NCI-H82 treated with DMSO at 0.1 percent for 48 hours (cell line): Measurements from ENCODE around the gene TMEM178B.

Experiments used
- DNase-seq: peaks from one replicate; lab custom pipeline; 2025; ENCODE audit not compliant: unreplicated experiment; lab: John Stamatoyannopoulos, UW

TMEM178B gene

DNA sequence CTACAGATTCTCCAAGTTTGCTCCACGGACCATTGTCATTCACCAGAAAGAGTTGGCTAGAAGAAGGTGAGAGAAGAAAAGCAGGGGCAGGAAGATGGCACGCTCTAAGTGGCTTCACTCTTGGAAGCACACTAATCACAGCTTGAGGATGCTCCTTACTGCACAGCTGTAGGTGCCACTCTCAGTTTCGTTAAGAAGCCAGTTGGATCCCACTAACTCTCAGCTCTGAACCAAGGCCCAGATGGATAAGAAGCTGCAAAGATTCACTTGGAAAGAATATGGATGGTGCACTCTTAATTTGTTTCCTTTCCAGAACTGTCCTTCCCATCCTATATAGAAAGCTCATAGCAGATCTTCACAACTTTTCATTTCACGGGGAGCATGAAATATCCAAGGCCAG, 382.8 kb downstream of the TMEM178B start:
- no peak for DNase-seq

GRCh38 chr7:141460781-141461715, 387.2 kb downstream of the TMEM178B start:
- no peak for DNase-seq

DNA sequence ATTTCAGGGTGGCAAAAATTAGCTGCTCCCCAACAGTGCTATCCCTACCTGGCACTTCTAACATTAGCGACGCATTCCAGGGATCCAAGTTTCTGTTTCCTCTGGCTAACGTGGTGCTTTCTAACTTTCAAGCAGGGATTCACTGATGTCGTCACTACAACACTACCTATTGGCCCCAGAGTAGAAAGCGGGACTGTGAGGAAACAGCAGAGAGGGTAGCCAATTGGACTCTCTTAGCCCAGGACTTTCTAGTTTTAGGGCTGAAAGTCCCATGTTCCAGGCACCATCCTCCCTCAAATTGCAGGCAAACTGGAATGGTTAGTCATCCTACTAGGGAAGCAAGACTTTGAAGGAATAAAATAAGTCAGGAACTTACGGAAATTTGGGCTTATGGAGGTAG, 388.1 kb downstream of the TMEM178B start:
- DNase-seq: no peak

DNA sequence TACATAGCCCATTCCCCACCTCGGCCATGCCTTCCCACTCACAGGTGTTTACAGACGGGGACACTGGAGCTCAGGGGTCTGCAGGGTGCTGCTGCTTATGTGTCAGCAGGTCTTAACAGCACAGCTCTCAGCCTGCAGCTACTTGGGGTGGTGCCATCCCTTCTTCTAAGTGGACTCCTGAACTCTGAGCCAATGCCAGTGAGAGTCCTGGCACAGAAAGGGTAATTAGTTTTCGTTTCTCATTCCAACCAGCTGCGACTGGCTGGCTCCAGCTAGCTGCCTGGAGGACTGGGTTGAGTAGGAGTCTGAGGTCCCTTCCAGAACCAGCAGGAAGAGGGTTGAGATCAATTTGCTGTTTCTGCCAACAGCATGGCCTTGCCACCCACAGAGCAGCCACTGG, 389.1 kb downstream of the TMEM178B start:
- DNase-seq: no peak

DNA sequence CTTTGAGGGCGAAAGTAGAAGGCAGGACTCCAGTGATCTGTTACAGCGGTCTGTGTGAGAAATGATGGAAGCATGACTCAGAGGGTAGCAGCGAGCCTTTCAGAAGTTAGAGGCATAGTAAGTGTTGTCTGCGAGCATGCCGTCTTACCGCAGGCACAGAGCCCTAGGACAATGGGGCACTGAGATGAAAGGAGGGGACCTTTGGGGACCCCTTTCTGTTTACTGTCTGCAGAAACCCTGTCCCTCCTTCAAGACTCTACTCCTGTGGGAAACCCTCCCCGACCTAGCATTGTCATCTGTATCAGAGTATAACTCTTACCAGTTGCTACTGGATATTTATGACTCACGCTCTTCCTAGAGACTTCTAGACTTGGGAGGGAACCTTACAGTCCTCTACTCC, 390.1 kb downstream of the TMEM178B start:
- DNase-seq: no peak

- no peak for DNase-seq
Measured at GRCh38 chr7:141464551-141464950, 390.7 kb downstream of the TMEM178B start.

- DNase-seq: no peak
Measured at GRCh38 chr7:141466151-141466904, 392.5 kb downstream of the TMEM178B start.

DNA sequence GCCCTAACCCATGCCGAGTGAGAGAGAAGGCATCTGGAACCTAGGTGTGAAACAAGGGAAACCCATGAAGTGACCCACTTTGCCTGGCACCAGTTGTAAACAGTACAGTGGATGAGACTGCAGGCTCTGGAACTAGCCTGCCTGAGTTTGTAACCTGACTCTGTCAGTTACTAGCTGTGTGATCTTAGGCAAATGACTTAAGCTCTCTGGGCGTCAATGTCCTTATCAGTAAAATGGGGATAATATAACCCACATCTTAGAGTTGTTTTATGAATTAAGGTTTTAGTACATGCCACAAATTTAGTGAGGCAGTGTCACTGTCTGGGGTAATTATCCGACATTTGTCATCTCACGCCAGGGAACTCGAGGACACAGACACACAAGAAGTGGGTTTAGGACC, 394.5 kb downstream of the TMEM178B start:
- no peak for DNase-seq

DNA sequence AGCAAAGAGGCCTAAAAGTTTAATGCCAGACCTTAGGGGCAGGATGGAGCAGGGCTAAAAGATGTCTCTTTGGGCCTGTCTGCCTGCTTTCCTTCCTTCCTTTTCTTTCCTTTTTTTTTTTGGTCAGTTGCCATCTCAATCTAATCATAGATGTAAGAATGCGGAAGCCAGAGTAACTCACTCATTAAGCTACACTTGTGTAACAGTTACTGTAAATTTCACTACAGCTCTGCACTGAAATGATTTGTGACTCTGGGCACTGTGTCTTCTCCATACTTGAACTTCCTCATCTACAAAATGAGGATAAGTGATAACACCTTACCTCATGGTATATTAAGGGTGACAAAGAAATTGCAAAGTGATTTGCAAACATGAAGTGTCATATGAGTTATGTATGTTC, 401.8 kb downstream of the TMEM178B start:
- no peak for DNase-seq

DNA sequence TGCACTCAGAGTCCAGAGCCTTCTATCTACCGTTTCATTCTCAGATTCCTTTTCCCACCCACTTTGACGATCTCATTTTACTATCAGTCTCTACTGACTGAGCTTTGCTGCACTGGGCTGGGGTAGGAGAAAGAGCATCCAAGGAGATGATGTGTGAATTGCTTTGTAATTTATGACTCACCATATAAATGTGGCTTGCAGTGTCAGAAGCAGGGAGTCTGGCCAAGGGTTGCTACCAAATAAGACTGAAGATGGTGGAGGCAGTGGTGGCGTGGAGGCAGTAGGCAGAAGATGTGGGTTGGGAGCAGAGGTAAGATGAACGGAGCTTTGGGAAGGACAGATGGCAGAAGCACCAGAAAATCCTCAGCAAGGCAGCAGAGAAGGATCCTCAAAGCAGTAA, 404.0 kb downstream of the TMEM178B start:
- no peak for DNase-seq

DNA sequence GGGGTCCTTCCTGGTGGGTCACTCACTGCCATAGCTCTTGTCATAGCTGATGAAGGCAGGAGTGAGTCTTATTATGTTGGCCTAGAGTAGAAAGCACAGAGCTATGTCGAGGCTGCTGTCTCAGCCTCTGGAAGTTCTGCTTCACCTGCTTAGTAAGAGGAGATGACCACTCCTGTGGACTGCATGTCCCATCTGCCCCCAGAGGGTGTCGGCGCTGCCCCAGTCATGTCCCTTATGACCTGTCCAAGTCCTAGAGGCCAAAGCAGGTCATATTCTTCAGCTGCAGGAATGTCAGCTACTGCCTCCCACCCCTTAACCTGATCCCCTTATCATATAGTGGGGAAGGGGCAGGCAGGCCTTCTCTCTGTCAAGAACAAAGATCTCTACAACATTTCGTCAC, 405.0 kb downstream of the TMEM178B start:
- no peak for DNase-seq

- no peak for DNase-seq
Measured at GRCh38 chr7:141480953-141481352, 407.1 kb downstream of the TMEM178B start.

DNA sequence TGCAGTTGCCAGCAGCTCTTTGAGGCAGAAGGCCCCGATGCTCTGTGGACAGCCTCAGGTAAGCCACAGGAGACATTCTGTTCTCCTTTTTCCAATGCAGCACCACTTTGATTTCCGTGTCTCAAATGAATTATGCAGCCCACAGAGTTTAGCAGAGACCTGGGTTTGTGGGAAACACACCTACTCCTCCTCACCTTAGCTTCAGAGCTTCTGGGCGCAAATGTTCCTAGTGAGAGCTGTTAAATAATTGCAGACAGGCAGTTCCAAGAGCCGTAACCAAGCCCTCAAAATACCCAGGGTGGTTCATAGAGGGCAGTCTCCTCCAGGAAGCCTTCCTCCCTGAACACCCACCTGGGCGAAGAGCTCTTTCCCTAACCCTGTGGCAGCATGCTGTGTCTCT, 408.1 kb downstream of the TMEM178B start:
- DNase-seq: no peak

GRCh38 chr7:141483044-141483443, 409.2 kb downstream of the TMEM178B start:
- no peak for DNase-seq

DNA sequence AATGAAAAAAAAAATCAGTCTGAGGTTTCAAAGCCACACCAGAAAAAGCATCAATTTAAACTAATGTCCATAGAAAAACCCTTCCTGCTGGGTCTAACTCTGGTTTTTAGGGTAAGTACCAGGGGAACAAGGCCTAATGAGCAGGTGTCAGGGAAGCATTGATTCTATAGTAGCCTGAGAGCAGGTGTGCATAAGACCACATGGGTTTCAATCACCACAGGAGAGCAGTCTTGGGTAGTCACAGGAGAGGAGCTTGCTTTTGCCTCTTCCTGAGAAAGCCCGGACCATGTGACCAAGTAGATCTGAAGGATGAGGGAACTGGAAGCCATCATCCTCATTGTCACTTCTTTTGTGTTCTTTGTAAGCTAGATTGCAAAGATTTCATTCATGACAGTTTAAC, 411.0 kb downstream of the TMEM178B start:
- DNase-seq: no peak

- no peak for DNase-seq
Measured at GRCh38 chr7:141486959-141487358, 413.1 kb downstream of the TMEM178B start.

DNA sequence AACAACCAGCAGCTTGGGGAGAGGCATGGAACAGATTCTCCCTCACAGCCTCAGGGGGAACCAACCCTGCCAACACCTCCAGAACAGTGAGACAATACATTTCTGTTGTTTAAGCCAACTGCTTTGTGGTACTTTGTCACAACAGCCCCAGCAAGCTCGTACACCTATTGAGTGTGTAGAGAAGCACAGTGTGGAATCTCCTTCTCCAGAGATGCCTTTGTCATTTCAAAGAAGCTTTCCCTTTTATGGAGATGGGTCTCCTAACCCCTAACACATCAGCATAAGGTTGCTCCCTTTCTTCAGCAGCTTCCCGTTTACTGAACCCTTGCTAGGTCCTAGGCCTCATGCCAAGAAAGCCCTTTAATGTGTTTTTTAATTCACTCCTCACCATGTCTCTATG, 416.6 kb downstream of the TMEM178B start:
- no peak for DNase-seq

DNA sequence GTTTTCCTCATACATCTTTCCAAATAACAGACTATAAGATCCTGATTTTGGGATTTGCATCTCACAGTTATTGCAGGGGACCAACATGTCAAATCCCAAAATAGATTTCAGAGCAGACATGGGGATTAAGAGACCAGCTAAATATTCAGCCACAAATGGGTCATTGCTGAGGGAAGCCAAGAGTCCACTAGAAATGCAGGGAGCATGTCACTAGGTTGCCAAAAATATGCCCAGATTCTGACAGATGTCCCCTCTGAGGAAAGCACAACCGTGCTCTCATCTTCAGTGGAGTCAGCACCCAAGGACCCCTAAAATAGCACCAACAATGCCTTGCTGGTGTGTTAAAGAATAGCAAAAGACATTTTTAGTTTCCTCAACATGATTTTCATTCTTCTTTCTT, 421.2 kb downstream of the TMEM178B start:
- no peak for DNase-seq

- no peak for DNase-seq
Measured at GRCh38 chr7:141497391-141497790, 423.5 kb downstream of the TMEM178B start.

- no peak for DNase-seq
Measured at GRCh38 chr7:141500608-141501007, 426.7 kb downstream of the TMEM178B start.

DNA sequence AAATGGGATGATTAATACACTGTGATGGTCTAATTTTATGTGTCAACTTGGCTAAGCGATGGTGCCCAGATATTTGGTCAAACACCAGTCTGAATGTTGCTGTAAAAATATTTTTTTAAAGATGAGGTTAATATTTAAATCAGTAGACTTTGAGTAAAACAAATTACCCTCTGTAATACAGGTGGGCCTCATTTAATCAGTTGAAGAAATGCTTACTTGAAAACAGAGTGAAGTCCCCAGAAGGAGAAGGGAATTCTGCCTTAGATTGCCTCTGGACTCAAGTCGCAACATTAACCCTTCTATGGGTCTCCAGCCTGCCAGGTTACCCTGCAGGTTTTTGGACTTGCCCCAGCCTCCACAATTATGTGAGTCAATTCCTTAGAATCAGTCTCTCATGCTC, 427.6 kb downstream of the TMEM178B start:
- DNase-seq: no peak

GRCh38 chr7:141511316-141511675, 437.4 kb downstream of the TMEM178B start:
- DNase-seq: no peak
